ENCODE measurements around the gene RHEB. TPM values are rescaled to one million over a fixed set of nuclear protein-coding genes. Genes with fewer than 3 reads are reported as not detected.

RHEB gene
- total RNA-seq, 4 donors from 2014 or later = 34.7 to 46.9 (median 41.5) TPM

DNA sequence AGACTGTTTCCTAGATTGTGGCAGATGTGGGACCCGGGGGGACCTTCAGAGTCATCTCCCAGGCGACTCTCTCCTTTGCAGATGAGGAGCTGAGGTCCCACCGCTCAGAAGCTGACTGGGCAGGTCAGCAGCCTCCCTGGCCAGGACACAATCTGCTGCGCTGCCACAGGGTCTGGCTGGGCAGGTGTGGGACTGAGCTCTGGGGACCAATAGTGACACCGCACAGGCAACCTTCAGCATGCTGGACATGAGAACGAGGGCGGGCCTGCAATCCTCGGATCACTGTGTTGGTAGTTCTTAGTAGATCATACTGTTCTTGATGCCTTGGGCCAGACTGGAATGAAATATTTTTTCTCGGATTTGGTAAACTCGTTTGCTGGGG, 59.2 kb downstream of the RHEB start:
- TF ChIP-seq, protein P1, sequence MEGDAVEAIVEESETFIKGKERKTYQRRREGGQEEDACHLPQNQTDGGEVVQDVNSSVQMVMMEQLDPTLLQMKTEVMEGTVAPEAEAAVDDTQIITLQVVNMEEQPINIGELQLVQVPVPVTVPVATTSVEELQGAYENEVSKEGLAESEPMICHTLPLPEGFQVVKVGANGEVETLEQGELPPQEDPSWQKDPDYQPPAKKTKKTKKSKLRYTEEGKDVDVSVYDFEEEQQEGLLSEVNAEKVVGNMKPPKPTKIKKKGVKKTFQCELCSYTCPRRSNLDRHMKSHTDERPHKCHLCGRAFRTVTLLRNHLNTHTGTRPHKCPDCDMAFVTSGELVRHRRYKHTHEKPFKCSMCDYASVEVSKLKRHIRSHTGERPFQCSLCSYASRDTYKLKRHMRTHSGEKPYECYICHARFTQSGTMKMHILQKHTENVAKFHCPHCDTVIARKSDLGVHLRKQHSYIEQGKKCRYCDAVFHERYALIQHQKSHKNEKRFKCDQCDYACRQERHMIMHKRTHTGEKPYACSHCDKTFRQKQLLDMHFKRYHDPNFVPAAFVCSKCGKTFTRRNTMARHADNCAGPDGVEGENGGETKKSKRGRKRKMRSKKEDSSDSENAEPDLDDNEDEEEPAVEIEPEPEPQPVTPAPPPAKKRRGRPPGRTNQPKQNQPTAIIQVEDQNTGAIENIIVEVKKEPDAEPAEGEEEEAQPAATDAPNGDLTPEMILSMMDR (IDR thresholded peaks at IDR 0.05) = no peak
- TF ChIP-seq POLR2A (IDR thresholded peaks at IDR 0.05) = no peak
- H3K9me3 ChIP-seq = peaks cover 0 to 8% (median 0%) of the 10 kb centered on the region in 4 donors
- H3K27me3 ChIP-seq = no peaks in the 10 kb centered on the region
- H3K27ac ChIP-seq = peak overlapping the region; percentile 57 to 95 (median 82)
- H3K36me3 ChIP-seq = peaks cover 0 to 9% (median 0%) of the 10 kb centered on the region in 3 donors
- H3K4me1 ChIP-seq = peaks cover 0 to 19% (median 3%) of the 10 kb centered on the region in 4 donors
- peak overlapping the region in 2 of 4 donors; percentile 7 to 19 for H3K4me3 ChIP-seq
- DNase-seq = peak in 1 of 3 donors; percentile 14

GRCh38 chr7:151459726-151460473, 59.8 kb downstream of the RHEB start:
- TF ChIP-seq, protein P1 (IDR thresholded peaks at IDR 0.05) = peak in 2 of 6 experiments; percentile 30 to 44
- TF ChIP-seq POLR2A (IDR thresholded peaks at IDR 0.05) = peak in 1 of 2 donors; percentile 70
- DNase-seq = peak; percentile 23 to 91 (median 86)
- no peaks in the 10 kb centered on the region for H3K27me3 ChIP-seq

DNA sequence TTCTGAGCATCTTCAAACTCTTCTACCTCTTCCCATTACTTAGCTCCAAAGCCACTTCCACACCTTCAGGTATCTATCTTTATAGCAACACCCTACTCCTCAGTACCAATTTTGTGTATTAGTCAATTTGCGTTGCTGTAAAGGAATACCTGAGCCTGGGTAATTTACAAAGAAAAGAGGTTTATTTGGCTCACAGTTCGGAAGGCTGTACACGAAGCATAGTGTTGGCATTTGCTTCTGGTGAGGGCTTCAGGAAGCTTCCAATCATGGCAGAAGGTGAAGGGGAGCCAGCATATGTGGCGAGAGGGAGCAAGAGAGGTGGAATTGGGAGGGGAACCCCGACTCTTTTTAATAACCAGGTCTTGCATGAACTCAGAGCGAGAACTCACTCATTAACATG, 62.2 kb downstream of the RHEB start:
- no peak for DNase-seq
- no peaks in the 10 kb centered on the region for H3K27me3 ChIP-seq
- TF ChIP-seq, protein P1 (IDR thresholded peaks at IDR 0.05) = no peak
- TF ChIP-seq POLR2A (IDR thresholded peaks at IDR 0.05) = no peak
- H3K27ac ChIP-seq = no peak overlapping the region
- peaks cover 0 to 5% (median 0%) of the 10 kb centered on the region in 4 donors for H3K9me3 ChIP-seq
- H3K4me3 ChIP-seq = no peak overlapping the region
- H3K4me1 ChIP-seq = peaks cover 0 to 19% (median 3%) of the 10 kb centered on the region in 4 donors
- no peaks in the 10 kb centered on the region for H3K36me3 ChIP-seq

More at GRCh38 chr7:151459726-151460473, 59.8 kb downstream of the RHEB start:
- H3K9me3 ChIP-seq = peaks cover 0 to 8% (median 0%) of the 10 kb centered on the region in 4 donors
- H3K36me3 ChIP-seq = peaks cover 0 to 4% (median 0%) of the 10 kb centered on the region in 3 donors
- H3K4me1 ChIP-seq = peaks cover 0 to 19% (median 3%) of the 10 kb centered on the region in 4 donors
- H3K4me3 ChIP-seq = peak overlapping the region in 2 of 4 donors; percentile 11 to 19
- H3K27ac ChIP-seq = peak overlapping the region; percentile 57 to 95 (median 82)

DNA sequence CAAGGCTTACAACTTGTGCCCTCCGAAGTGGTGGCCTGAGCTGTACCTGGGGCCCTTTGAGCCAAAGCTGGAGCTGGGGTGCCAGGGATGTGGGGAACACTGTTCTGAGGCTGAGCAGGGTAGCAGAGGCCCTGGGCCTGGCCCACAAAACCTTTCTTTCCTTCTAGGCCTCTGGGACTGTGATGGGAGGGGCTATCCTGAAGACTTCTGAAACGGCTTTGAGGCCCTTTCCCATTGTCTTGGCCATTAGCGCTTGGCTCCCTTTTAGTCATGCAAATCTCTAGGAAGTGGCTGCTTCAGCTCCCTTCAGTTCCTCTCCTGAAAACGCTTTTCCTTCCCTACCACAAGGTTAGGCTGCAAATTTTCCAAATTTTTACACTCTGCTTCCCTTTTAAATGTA, 62.9 kb downstream of the RHEB start:
- DNase-seq = peak in 1 of 3 donors; percentile 27
- Histone ChIP-seq H3K4me3 (no peak overlapping the region), H3K36me3 (no peaks in the 10 kb centered on the region), H3K27me3 (no peaks in the 10 kb centered on the region), H3K27ac (no peak overlapping the region), H3K9me3 (no peaks in the 10 kb centered on the region), H3K4me1 (peaks cover 0 to 19% (median 3%) of the 10 kb centered on the region in 4 donors)
- TF ChIP-seq POLR2A (IDR thresholded peaks at IDR 0.05) = no peak
- TF ChIP-seq, protein P1 (IDR thresholded peaks at IDR 0.05) = no peak

DNA sequence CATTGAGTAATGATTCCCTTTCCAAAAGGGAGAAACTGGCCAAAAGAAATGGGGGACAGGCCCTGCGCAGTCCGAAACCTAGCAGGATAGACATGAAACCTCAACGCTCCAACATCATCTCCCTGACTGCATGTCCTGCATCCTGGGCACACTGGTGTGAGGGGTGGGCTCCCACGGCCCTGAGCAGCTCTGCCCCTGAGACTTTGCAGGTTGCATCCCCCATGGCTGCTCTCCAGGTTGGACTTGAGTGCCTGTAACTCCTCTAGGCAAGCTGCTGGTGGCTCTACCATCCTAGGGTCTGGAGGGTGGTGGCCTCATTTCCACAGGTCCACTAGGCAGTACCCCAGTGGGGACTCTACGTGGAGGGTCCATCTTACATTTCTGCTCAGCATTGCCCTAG, 63.4 kb downstream of the RHEB start:
- Histone ChIP-seq H3K9me3 (no peaks in the 10 kb centered on the region), H3K27ac (no peak overlapping the region), H3K27me3 (no peaks in the 10 kb centered on the region), H3K36me3 (no peaks in the 10 kb centered on the region), H3K4me1 (peaks cover 0 to 19% (median 3%) of the 10 kb centered on the region in 4 donors), H3K4me3 (no peak overlapping the region)
- DNase-seq = peak in 1 of 3 donors; percentile 39
- TF ChIP-seq, protein P1 (IDR thresholded peaks at IDR 0.05) = no peak
- no peak for TF ChIP-seq POLR2A (IDR thresholded peaks at IDR 0.05)

Data from Peyer's patch (tissue), 4 donors.